ENCODE measurements around the gene HAX1. TPM values are rescaled to one million over a fixed set of nuclear protein-coding genes. Genes with fewer than 3 reads are reported as not detected.
"Not testable (repeated sequence)": the region's sequence is repeated elsewhere in the genome, so short reads cannot be mapped to it uniquely, and the experiment has no call there.

Gene HAX1
- total RNA-seq, 1 experiment from 2014 or later = 80.4 TPM

DNA sequence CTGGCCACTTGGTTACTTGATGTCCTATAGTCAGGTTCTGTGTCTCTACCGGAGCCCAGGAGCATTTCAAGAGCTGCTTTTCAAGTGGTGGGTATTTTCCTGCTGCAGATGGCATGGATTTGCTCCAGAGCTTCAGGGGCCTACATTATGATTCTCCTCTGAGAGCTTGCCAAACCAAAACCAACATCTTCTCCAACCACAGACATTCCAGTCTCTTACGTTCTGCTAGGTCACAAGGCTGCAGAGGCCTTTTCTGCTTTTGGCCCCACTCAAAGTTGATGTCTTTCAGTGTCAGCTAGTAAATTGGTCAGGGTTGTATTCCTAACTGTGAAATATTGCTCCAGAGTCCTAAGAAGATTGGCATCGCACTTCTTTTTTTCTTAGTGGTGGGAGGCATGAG lies 33.7 kb downstream of the HAX1 start:
- no peaks in the 10 kb centered on the region for H3K23me2 ChIP-seq (ENCODE audit: insufficient read length, low read depth, low read length, poor library complexity, severe bottlenecking)
- H3K4me1 ChIP-seq (ENCODE audit: insufficient read depth, low read length) = no peaks in the 10 kb centered on the region
- no peaks in the 10 kb centered on the region for H3K79me2 ChIP-seq (ENCODE audit: insufficient read depth, low read length)
- no peaks in the 10 kb centered on the region for H3K27me3 ChIP-seq (ENCODE audit: insufficient read depth, low read length)
- H3K14ac ChIP-seq (ENCODE audit: insufficient read depth, low read length) = no peak overlapping the region
- H3K4me3 Mint-ChIP-seq = no peak overlapping the region
- WGBS (ENCODE audit: extremely low coverage, insufficient read length, low lambda C conversion rate) = no CpG with 5 or more reads among the region's 3 CpGs
- no peak overlapping the region for H2BK12ac ChIP-seq (ENCODE audit: insufficient read length, low read depth, low read length)
- TF ChIP-seq, protein P1, sequence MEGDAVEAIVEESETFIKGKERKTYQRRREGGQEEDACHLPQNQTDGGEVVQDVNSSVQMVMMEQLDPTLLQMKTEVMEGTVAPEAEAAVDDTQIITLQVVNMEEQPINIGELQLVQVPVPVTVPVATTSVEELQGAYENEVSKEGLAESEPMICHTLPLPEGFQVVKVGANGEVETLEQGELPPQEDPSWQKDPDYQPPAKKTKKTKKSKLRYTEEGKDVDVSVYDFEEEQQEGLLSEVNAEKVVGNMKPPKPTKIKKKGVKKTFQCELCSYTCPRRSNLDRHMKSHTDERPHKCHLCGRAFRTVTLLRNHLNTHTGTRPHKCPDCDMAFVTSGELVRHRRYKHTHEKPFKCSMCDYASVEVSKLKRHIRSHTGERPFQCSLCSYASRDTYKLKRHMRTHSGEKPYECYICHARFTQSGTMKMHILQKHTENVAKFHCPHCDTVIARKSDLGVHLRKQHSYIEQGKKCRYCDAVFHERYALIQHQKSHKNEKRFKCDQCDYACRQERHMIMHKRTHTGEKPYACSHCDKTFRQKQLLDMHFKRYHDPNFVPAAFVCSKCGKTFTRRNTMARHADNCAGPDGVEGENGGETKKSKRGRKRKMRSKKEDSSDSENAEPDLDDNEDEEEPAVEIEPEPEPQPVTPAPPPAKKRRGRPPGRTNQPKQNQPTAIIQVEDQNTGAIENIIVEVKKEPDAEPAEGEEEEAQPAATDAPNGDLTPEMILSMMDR (conservative IDR thresholded peaks at IDR 0.05) = no peak
- no peak for DNase-seq
- H3K18ac ChIP-seq (ENCODE audit: insufficient read length, low read depth, low read length) = no peak overlapping the region
- no peak overlapping the region for H3K9ac ChIP-seq (ENCODE audit: extremely low read depth, insufficient read length, low read length)
- no peak overlapping the region for H4K8ac ChIP-seq (replicated peaks; ENCODE audit: insufficient read length, low read depth, low read length)
- H2BK20ac ChIP-seq (ENCODE audit: low read depth, low read length, poor library complexity, severe bottlenecking) = no peak overlapping the region
- no peaks in the 10 kb centered on the region for H4K20me1 ChIP-seq (ENCODE audit: control insufficient read depth, insufficient read depth, insufficient read length)
- H3K4me2 ChIP-seq (ENCODE audit: insufficient read depth, insufficient read length, low read length) = no peak overlapping the region
- H4K91ac ChIP-seq (ENCODE audit: insufficient read length, low read depth, low read length) = no peak overlapping the region
- no peak overlapping the region for H4K5ac ChIP-seq (ENCODE audit: insufficient read length, low read depth, low read length)
- no peak overlapping the region for H3K4ac ChIP-seq (ENCODE audit: low read depth, low read length)
- H3K9me3 Mint-ChIP-seq = peaks cover 4 to 5% of the 10 kb centered on the region in 2 experiments; a peak in 4 of 5 replicates
- H3K56ac ChIP-seq (ENCODE audit: insufficient read length, low read depth, low read length) = no peak overlapping the region
- H3K4me1 Mint-ChIP-seq = no peaks in the 10 kb centered on the region
- no peaks in the 10 kb centered on the region for H3K79me1 ChIP-seq (ENCODE audit: insufficient read depth, low read depth, low read length, poor library complexity, severe bottlenecking)
- H3K27ac Mint-ChIP-seq = no peak overlapping the region
- H3K27me3 Mint-ChIP-seq (ENCODE audit: low read depth) = peaks cover 9% of the 10 kb centered on the region
- peaks cover 0 to 3% (median 0%) of the 10 kb centered on the region in 3 experiments; a peak in 2 of 7 replicates for H3K36me3 Mint-ChIP-seq (ENCODE audit: insufficient read depth in 1 of 3, low read depth in 3 of 3)
- no peak overlapping the region for H2BK5ac ChIP-seq (ENCODE audit: insufficient read length, low read length)
- H3T11ph ChIP-seq (ENCODE audit: low read length) = no peak overlapping the region
- H2BK120ac ChIP-seq (ENCODE audit: low read depth, low read length, poor library complexity, severe bottlenecking) = no peak overlapping the region
- no peak overlapping the region for H2AFZ ChIP-seq (ENCODE audit: low read length)
- H3K27ac ChIP-seq (ENCODE audit: insufficient read length, low read depth, low read length) = no peak overlapping the region
- no peaks in the 10 kb centered on the region for H3K9me3 ChIP-seq (ENCODE audit: control insufficient read depth, low read depth, low read length)
- no peak overlapping the region for H3K23ac ChIP-seq (ENCODE audit: insufficient read length, low read depth, low read length)
- H2BK15ac ChIP-seq (ENCODE audit: low read depth, low read length) = no peak overlapping the region
- H2AK5ac ChIP-seq (ENCODE audit: insufficient read length, low read length) = no peak overlapping the region

DNA sequence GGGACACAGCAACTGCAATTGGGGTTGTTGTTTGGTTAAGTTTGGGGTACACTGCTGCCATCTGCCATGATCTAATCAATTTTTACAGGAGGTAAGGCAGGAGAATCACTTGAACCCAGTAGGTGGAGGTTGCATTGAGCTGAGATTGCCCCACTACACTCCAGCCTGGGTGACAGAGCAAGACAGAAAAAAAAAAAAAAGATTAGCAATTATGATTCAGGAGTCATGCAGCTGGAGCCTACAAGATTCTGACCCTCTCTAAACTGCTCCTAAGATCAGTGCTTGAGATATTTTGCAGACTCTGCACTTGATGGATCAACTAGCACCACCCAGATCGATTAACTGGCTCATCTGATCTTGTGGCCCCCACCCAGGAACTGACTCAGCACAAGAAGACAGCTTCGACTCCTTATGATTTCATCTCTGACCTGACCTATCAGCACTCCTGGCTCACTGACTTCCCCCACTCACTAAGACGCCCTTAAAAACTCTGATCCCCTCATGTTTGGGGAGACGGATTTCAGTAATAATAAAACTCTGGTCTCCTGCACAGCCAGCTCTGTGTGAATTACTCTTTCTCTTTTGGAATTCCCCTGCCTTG lies 35.3 kb downstream of the HAX1 start:
- H3K27me3 ChIP-seq (ENCODE audit: insufficient read depth, low read length); H3K79me2 ChIP-seq (ENCODE audit: insufficient read depth, low read length); H3K18ac ChIP-seq (ENCODE audit: insufficient read length, low read depth, low read length); H2BK12ac ChIP-seq (ENCODE audit: insufficient read length, low read depth, low read length); H4K8ac ChIP-seq (replicated peaks; ENCODE audit: insufficient read length, low read depth, low read length); DNase-seq; H3K4ac ChIP-seq (ENCODE audit: low read depth, low read length); H3K4me3 Mint-ChIP-seq; H2AK5ac ChIP-seq (ENCODE audit: insufficient read length, low read length); H3K4me1 ChIP-seq (ENCODE audit: insufficient read depth, low read length); H3K36me3 Mint-ChIP-seq (ENCODE audit: insufficient read depth in 1 of 3, low read depth in 3 of 3); H4K5ac ChIP-seq (ENCODE audit: insufficient read length, low read depth, low read length); H3K4me1 Mint-ChIP-seq; H3K27ac Mint-ChIP-seq; H2BK20ac ChIP-seq (ENCODE audit: low read depth, low read length, poor library complexity, severe bottlenecking); H3K23me2 ChIP-seq (ENCODE audit: insufficient read length, low read depth, low read length, poor library complexity, severe bottlenecking); H4K20me1 ChIP-seq (ENCODE audit: control insufficient read depth, insufficient read depth, insufficient read length); H3T11ph ChIP-seq (ENCODE audit: low read length); H3K9me3 ChIP-seq (ENCODE audit: control insufficient read depth, low read depth, low read length); H2AFZ ChIP-seq (ENCODE audit: low read length); H3K56ac ChIP-seq (ENCODE audit: insufficient read length, low read depth, low read length); H3K14ac ChIP-seq (ENCODE audit: insufficient read depth, low read length); H2BK15ac ChIP-seq (ENCODE audit: low read depth, low read length); H3K9me3 Mint-ChIP-seq; H3K4me2 ChIP-seq (ENCODE audit: insufficient read depth, insufficient read length, low read length); H2BK5ac ChIP-seq (ENCODE audit: insufficient read length, low read length); H3K27ac ChIP-seq (ENCODE audit: insufficient read length, low read depth, low read length); H4K91ac ChIP-seq (ENCODE audit: insufficient read length, low read depth, low read length); H3K23ac ChIP-seq (ENCODE audit: insufficient read length, low read depth, low read length); H2BK120ac ChIP-seq (ENCODE audit: low read depth, low read length, poor library complexity, severe bottlenecking); H3K9ac ChIP-seq (ENCODE audit: extremely low read depth, insufficient read length, low read length); H3K79me1 ChIP-seq (ENCODE audit: insufficient read depth, low read depth, low read length, poor library complexity, severe bottlenecking): not testable (repeated sequence)
- no CpG with 5 or more reads among the region's 4 CpGs for WGBS (ENCODE audit: extremely low coverage, insufficient read length, low lambda C conversion rate)
- H3K27me3 Mint-ChIP-seq (ENCODE audit: low read depth) = peaks cover 10% of the 10 kb centered on the region
